ENCODE results near the gene TMEM218. TPM values are rescaled to one million over a fixed set of nuclear protein-coding genes. Genes with fewer than 3 reads are reported as not detected.
"Not testable (repeated sequence)": the region's sequence is repeated elsewhere in the genome, so short reads cannot be mapped to it uniquely, and the experiment has no call there.

The TMEM218 gene
- total RNA-seq, 2 experiments from 2014 or later, result 11.3 TPM

DNA sequence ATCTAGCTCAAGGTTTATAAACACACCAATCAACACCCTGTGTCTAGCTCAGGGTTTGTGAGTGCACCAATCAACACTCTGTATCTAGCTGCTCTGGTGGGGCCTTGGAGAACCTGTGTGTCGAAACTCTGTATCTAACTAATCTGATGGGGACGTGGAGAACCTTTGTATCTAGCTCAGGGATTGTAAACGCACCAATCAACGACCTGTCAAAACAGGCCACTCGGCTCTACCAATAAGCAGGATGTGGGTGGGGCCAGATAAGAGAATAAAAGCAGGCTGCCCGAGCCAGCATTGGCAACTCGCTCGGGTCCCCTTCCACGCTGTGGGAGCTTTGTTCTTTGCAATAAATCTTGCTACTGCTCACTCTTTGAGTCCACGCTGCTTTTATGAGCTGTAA lies 21.3 kb downstream of the TMEM218 start:
- DNase-seq; H3K27ac Mint-ChIP-seq; H3K4me1 Mint-ChIP-seq; H3K27me3 Mint-ChIP-seq; ATAC-seq; H3K4me3 Mint-ChIP-seq; POLR2A ChIA-PET; H3K36me3 Mint-ChIP-seq (ENCODE audit: low read depth); H3K9me3 Mint-ChIP-seq (ENCODE audit: low read depth): not testable (repeated sequence)
- intact Hi-C loops (cut with DNase I, micrococcal nuclease), result loop anchor here in 1 of 2 experiments (5.0 to 10.0 kb wide), 2 partner anchors 257 to 315 kb away; no protein-coding TSS in a partner anchor
- CTCF ChIA-PET, result interaction anchor here (1.3 to 1.4 kb wide), 2 partner anchors 14 to 54 kb away, joined by 3 to 4 read pairs; no protein-coding TSS in a partner anchor

- intact Hi-C loops (cut with DNase I, micrococcal nuclease); H3K4me3 Mint-ChIP-seq; ATAC-seq; CTCF ChIA-PET; H3K9me3 Mint-ChIP-seq (ENCODE audit: low read depth); H3K27me3 Mint-ChIP-seq; DNase-seq; H3K36me3 Mint-ChIP-seq (ENCODE audit: low read depth); H3K27ac Mint-ChIP-seq; POLR2A ChIA-PET; H3K4me1 Mint-ChIP-seq: not testable (repeated sequence)
Measured at GRCh38 chr11:125089481-125089880, 21.9 kb downstream of the TMEM218 start.

- ATAC-seq (no peak), DNase-seq (no peak)
- no peaks in the 10 kb centered on the region for H3K27me3 Mint-ChIP-seq
- H3K4me3 Mint-ChIP-seq, result no peak overlapping the region
- CTCF ChIA-PET, result no interaction called here
- H3K27ac Mint-ChIP-seq, result no peak overlapping the region
- intact Hi-C loops (cut with DNase I, micrococcal nuclease), result no loop called here
- no peaks in the 10 kb centered on the region for H3K9me3 Mint-ChIP-seq (ENCODE audit: low read depth)
- no peaks in the 10 kb centered on the region for H3K36me3 Mint-ChIP-seq (ENCODE audit: low read depth)
- POLR2A ChIA-PET, result no interaction called here
- peaks cover 3% of the 10 kb centered on the region for H3K4me1 Mint-ChIP-seq
Measured at GRCh38 chr11:125088576-125089455, 22.6 kb downstream of the TMEM218 start.

GRCh38 chr11:125088123-125088522 lies 23.3 kb downstream of the TMEM218 start:
- Mint-ChIP-seq H3K27me3 (no peaks in the 10 kb centered on the region), H3K27ac (no peak overlapping the region), H3K4me1 (peaks cover 3% of the 10 kb centered on the region), H3K4me3 (no peak overlapping the region), H3K9me3 (ENCODE audit: low read depth) (no peaks in the 10 kb centered on the region), H3K36me3 (ENCODE audit: low read depth) (no peaks in the 10 kb centered on the region)
- ChIA-PET CTCF (no interaction called here), POLR2A (no interaction called here)
- ATAC-seq (no peak), DNase-seq (no peak)
- intact Hi-C loops (cut with DNase I, micrococcal nuclease), result no loop called here

- no peaks in the 10 kb centered on the region for H3K27me3 Mint-ChIP-seq
- peaks cover 3% of the 10 kb centered on the region for H3K4me1 Mint-ChIP-seq
- ATAC-seq (no peak), DNase-seq (no peak)
- CTCF ChIA-PET, result no interaction called here
- no peak overlapping the region for H3K4me3 Mint-ChIP-seq
- H3K27ac Mint-ChIP-seq, result no peak overlapping the region
- H3K36me3 Mint-ChIP-seq (ENCODE audit: low read depth), result no peaks in the 10 kb centered on the region
- intact Hi-C loops (cut with DNase I, micrococcal nuclease), result no loop called here
- H3K9me3 Mint-ChIP-seq (ENCODE audit: low read depth), result no peaks in the 10 kb centered on the region
- POLR2A ChIA-PET, result no interaction called here
Measured at GRCh38 chr11:125086633-125087296, 24.7 kb downstream of the TMEM218 start.

DNA sequence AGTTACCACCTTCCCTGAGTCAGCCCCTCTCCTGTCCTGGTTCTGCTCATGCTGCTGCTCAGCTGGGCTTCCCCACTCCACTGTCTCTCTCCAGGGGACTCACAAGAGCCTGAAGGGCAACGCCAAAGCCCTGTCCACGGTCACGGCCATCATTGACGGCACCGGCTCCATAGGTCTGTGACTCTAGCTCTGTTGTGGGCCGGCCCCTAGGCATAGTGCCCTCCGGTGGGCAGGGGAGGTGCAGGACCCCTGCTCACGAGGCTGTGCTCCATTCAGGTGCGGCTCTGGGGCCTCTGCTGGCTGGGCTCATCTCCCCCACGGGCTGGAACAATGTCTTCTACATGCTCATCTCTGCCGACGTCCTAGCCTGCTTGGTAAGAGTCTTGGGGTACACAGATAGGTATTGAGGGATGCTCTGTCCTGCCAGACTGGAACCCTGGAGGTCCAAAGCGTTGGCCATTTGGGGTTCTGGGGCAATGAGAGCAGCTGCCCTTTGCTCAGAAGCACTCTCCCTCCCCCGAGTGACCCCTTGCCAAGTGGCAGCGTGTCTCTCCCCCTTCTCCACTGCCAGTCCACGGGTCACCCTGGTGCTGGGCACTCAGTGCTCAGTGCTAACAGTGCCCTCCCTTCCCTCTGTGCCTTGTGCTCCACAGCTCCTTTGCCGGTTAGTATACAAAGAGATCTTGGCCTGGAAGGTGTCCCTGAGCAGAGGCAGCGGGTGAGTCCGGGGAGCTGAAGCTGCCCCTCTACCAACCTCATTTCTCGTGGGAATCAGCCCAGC lies 25.9 kb downstream of the TMEM218 start:
- Mint-ChIP-seq H3K27ac (no peak overlapping the region), H3K4me1 (no peaks in the 10 kb centered on the region), H3K36me3 (ENCODE audit: low read depth) (no peaks in the 10 kb centered on the region), H3K4me3 (no peak overlapping the region), H3K27me3 (no peaks in the 10 kb centered on the region), H3K9me3 (ENCODE audit: low read depth) (no peaks in the 10 kb centered on the region)
- ChIA-PET POLR2A (no interaction called here), CTCF (interaction anchor here (0.7 kb wide), 1 partner anchor 130 kb away, joined by 3 read pairs; no protein-coding TSS in a partner anchor)
- DNase-seq (no peak), ATAC-seq (no peak)
- intact Hi-C loops (cut with DNase I, micrococcal nuclease), result no loop called here

DNA sequence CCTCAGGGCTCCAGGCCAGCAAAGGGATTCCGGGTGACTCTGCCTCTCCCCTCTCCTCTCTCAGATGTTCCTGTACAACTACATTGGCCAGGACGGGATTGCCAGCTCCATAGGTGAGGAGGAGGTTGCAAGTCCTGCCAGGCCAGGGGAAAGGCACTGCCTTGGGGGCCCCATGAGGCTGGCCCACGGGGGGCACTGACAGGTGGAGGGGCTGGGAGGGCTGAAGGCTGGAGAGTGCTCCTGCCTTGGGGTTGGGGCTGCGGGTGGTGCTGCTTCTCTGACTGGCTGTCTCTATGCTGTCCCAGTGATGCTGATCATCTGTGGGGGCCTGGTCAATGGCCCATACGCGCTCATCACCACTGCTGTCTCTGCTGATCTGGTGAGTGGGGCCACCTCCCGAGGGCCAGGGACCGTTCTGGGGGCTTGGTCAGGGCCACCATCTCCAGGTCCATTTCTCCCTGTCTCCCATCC lies 26.6 kb downstream of the TMEM218 start:
- no peaks in the 10 kb centered on the region for H3K9me3 Mint-ChIP-seq (ENCODE audit: low read depth)
- no peaks in the 10 kb centered on the region for H3K27me3 Mint-ChIP-seq
- DNase-seq (no peak), ATAC-seq (no peak)
- ChIA-PET CTCF (no interaction called here), POLR2A (no interaction called here)
- intact Hi-C loops (cut with DNase I, micrococcal nuclease), result no loop called here
- no peak overlapping the region for H3K4me3 Mint-ChIP-seq
- no peaks in the 10 kb centered on the region for H3K4me1 Mint-ChIP-seq
- H3K36me3 Mint-ChIP-seq (ENCODE audit: low read depth), result no peaks in the 10 kb centered on the region
- no peak overlapping the region for H3K27ac Mint-ChIP-seq

GRCh38 chr11:125084057-125084416 lies 27.4 kb downstream of the TMEM218 start:
- CTCF ChIA-PET, result no interaction called here

GRCh38 chr11:125083312-125084056 lies 27.9 kb downstream of the TMEM218 start:
- intact Hi-C loops (cut with DNase I, micrococcal nuclease), result no loop called here
- Mint-ChIP-seq H3K27me3 (no peaks in the 10 kb centered on the region), H3K9me3 (ENCODE audit: low read depth) (no peaks in the 10 kb centered on the region), H3K27ac (no peak overlapping the region), H3K36me3 (ENCODE audit: low read depth) (no peaks in the 10 kb centered on the region), H3K4me3 (no peak overlapping the region), H3K4me1 (no peaks in the 10 kb centered on the region)
- ATAC-seq, result no peak
- ChIA-PET CTCF (no interaction called here), POLR2A (no interaction called here)
- DNase-seq, result no peak

More at GRCh38 chr11:125084057-125084416, 27.4 kb downstream of the TMEM218 start:
- Mint-ChIP-seq H3K4me1 (no peaks in the 10 kb centered on the region), H3K27ac (no peak overlapping the region), H3K27me3 (no peaks in the 10 kb centered on the region), H3K4me3 (no peak overlapping the region), H3K9me3 (ENCODE audit: low read depth) (no peaks in the 10 kb centered on the region), H3K36me3 (ENCODE audit: low read depth) (no peaks in the 10 kb centered on the region)
- intact Hi-C loops (cut with DNase I, micrococcal nuclease), result no loop called here
- DNase-seq (no peak), ATAC-seq (no peak)
- POLR2A ChIA-PET, result no interaction called here

- intact Hi-C loops (cut with DNase I, micrococcal nuclease), result no loop called here
- CTCF ChIA-PET, result interaction anchor here (0.6 kb wide), 1 partner anchor 43 kb away, joined by 4 read pairs; no protein-coding TSS in a partner anchor
- ATAC-seq, result no peak
- DNase-seq, result no peak
- Mint-ChIP-seq H3K27ac (no peak overlapping the region), H3K4me3 (no peak overlapping the region), H3K27me3 (peaks cover 3% of the 10 kb centered on the region), H3K4me1 (no peaks in the 10 kb centered on the region), H3K9me3 (ENCODE audit: low read depth) (no peaks in the 10 kb centered on the region), H3K36me3 (ENCODE audit: low read depth) (no peaks in the 10 kb centered on the region)
- POLR2A ChIA-PET, result no interaction called here
Measured at GRCh38 chr11:125082611-125083311, 28.7 kb downstream of the TMEM218 start.

Data from activated CD4-positive, alpha-beta T cell treated with anti-CD3 and anti-CD28 coated beads for 36 hours (primary cell).